HG03354 (cell line): Measurements from ENCODE around the gene KREMEN2.
"Not testable (repeated sequence)": the region's sequence is repeated elsewhere in the genome, so short reads cannot be mapped to it uniquely, and the experiment has no call there.

Source experiments
- ATAC-seq: cut with Tn5 transposase; IDR thresholded peaks from one replicate; pipeline ENCODE4 v1.9.1; 2021; ENCODE audit warnings: mild to moderate bottlenecking; ENCODE audit not compliant: unreplicated experiment, poor library complexity, severe bottlenecking

KREMEN2 gene

GRCh38 chr16:2937170-2937569 lies 26.9 kb upstream of the KREMEN2 start:
- ATAC-seq: no peak

GRCh38 chr16:2938206-2938605 lies 25.9 kb upstream of the KREMEN2 start:
- ATAC-seq: no peak

GRCh38 chr16:2939968-2940367 lies 24.1 kb upstream of the KREMEN2 start:
- ATAC-seq: no peak

- no peak for ATAC-seq
Measured at GRCh38 chr16:2942045-2942444, 22.0 kb upstream of the KREMEN2 start.

GRCh38 chr16:2943716-2944115 lies 20.4 kb upstream of the KREMEN2 start:
- not testable (repeated sequence) for ATAC-seq

GRCh38 chr16:2946649-2947048 lies 17.4 kb upstream of the KREMEN2 start:
- ATAC-seq: no peak

GRCh38 chr16:2948807-2949704 lies 15.0 kb upstream of the KREMEN2 start:
- ATAC-seq: no peak

GRCh38 chr16:2949705-2950352 lies 14.2 kb upstream of the KREMEN2 start:
- no peak for ATAC-seq

GRCh38 chr16:2950353-2950724 lies 13.7 kb upstream of the KREMEN2 start:
- no peak for ATAC-seq

GRCh38 chr16:2950773-2951172 lies 13.3 kb upstream of the KREMEN2 start:
- ATAC-seq: no peak

GRCh38 chr16:2952679-2953078 lies 11.4 kb upstream of the KREMEN2 start:
- no peak for ATAC-seq

GRCh38 chr16:2953706-2954627 lies 10.1 kb upstream of the KREMEN2 start:
- no peak for ATAC-seq

GRCh38 chr16:2954656-2955381 lies 9.3 kb upstream of the KREMEN2 start:
- no peak for ATAC-seq

GRCh38 chr16:2955438-2955778 lies 8.7 kb upstream of the KREMEN2 start:
- ATAC-seq: no peak

GRCh38 chr16:2955779-2956578 lies 8.1 kb upstream of the KREMEN2 start:
- ATAC-seq: no peak

GRCh38 chr16:2956579-2956956 lies 7.5 kb upstream of the KREMEN2 start:
- ATAC-seq: no peak

GRCh38 chr16:2959206-2959605 lies 4.9 kb upstream of the KREMEN2 start:
- no peak for ATAC-seq

- no peak for ATAC-seq
Measured at GRCh38 chr16:2960183-2961010, 3.7 kb upstream of the KREMEN2 start.
